HCT116 (cell line): ENCODE results near the gene B4GALNT3. TPM values are rescaled to one million over a fixed set of nuclear protein-coding genes. Genes with fewer than 3 reads are reported as not detected.

ENCODE experiments used
- ATAC-seq: fragments of 200-7000 bp; cut with Tn5 transposase; 2 replicates; pipeline ENCODE4 v1.9.1; 2020; ENCODE audit warnings: mild to moderate bottlenecking, moderate library complexity
- BruUV-seq: library from RNA; stranded (reverse); fragments of 400-500 nt; replicated peaks from 2 replicates; lab custom pipeline; 2021; lab: Mats Ljungman, UMichigan
- CTCF ChIA-PET: fragments of 300-600 bp; sonication (Branson Sonifier 250); formaldehyde crosslinking; loops from one replicate; lab custom pipeline; 2021; ENCODE audit warnings: antibody characterized with exemption; lab: Charles Lee
- POLR2A ChIA-PET: fragments of 300-600, 350-600 bp; sonication (Branson Sonifier 250); formaldehyde crosslinking; loops from one replicate; lab custom pipeline; 2021; ENCODE audit warnings: antibody characterized with exemption; lab: Charles Lee
- RAD21 ChIA-PET, 2 experiments: fragments of 300-600 bp; sonication (Branson Sonifier 250); formaldehyde crosslinking; loops; one replicate each; lab custom pipeline; 2023; ENCODE audit warnings: low total read pairs in 2 of 2; ENCODE audit not compliant: uncharacterized antibody in 2 of 2, unreplicated experiment in 2 of 2, low non-redundant PET in 1 of 2; lab: Charles Lee
- DNase-seq: peaks from one replicate; pipeline ENCODE4 v3.0.0-alpha.2; 2010; ENCODE audit warnings: low read depth, low spot score
- H2AFZ ChIP-seq: fragments of 200-600 bp; shearing (Covaris generic), sonication (generic); 2 replicates; pipeline ENCODE4 v1.6.1; 2017; ENCODE audit warnings: low read depth, mixed run types, mixed read lengths, antibody characterized with exemption, low read length; ENCODE audit not compliant: poor library complexity, severe bottlenecking
- H3K27ac ChIP-seq: 2 replicates; pipeline ENCODE4 v1.5.1; 2012; ENCODE audit warnings: low read depth, low read length
- H3K27me3 ChIP-seq: fragments of 200-600 bp; sonication (generic); 2 replicates; pipeline ENCODE4 v1.6.1; 2016; ENCODE audit warnings: mixed run types, low read length, mixed read lengths; ENCODE audit not compliant: insufficient read depth
- H3K36me3 ChIP-seq, 2 experiments: fragments of 200-500 bp in 1 of 2; fragments of 200-600 bp in 1 of 2; sonication (Bioruptor generic) in 1 of 2; sonication (generic) in 1 of 2; 2 replicates each; pipeline versions ENCODE4 v1.5.1 to v1.6.1; 2014 to 2016; ENCODE audit warnings: low read length in 2 of 2, inconsistent platforms in 1 of 2, mixed read lengths in 1 of 2, mixed run types in 1 of 2; ENCODE audit not compliant: insufficient read depth in 2 of 2, control insufficient read depth in 1 of 2
- H3K4me1 ChIP-seq, 2 experiments: fragments of 200-600 bp in 1 of 2; sonication (generic) in 1 of 2; 2 replicates each; pipeline versions ENCODE4 v1.5.1 to v1.6.1; 2012 to 2017; ENCODE audit warnings: low read length in 2 of 2, inconsistent platforms in 1 of 2, mild to moderate bottlenecking in 1 of 2, mixed read lengths in 1 of 2, mixed run types in 1 of 2, moderate library complexity in 1 of 2; ENCODE audit not compliant: insufficient read depth in 2 of 2, control insufficient read depth in 1 of 2
- H3K4me2 ChIP-seq: fragments of 200-600 bp; sonication (generic); 2 replicates; pipeline ENCODE4 v1.6.1; 2017; ENCODE audit warnings: mixed run types, low read length, mixed read lengths
- H3K4me3 ChIP-seq, 2 experiments: fragments of 200-600 bp in 1 of 2; sonication (generic) in 1 of 2; replicated peaks in 1 of 2; 2 replicates each; pipeline ENCODE4 v1.5.1; 2011 to 2016; ENCODE audit warnings: low read length in 2 of 2, control low read depth in 1 of 2, low read depth in 1 of 2, mild to moderate bottlenecking in 1 of 2, mixed read lengths in 1 of 2, mixed run types in 1 of 2
- H3K79me2 ChIP-seq: fragments of 200-600 bp; sonication (generic); 2 replicates; pipeline ENCODE4 v1.6.1; 2017; ENCODE audit warnings: mild to moderate bottlenecking, mixed run types, low read length, moderate library complexity, mixed read lengths; ENCODE audit not compliant: insufficient read depth
- H3K9ac ChIP-seq: fragments of 200-600 bp; sonication (generic); 2 replicates; pipeline ENCODE4 v1.6.1; 2016; ENCODE audit warnings: low read length, mixed read lengths
- H3K9me2 ChIP-seq: fragments of 200-600 bp; sonication (generic), shearing (Covaris generic); 2 replicates; pipeline ENCODE4 v1.6.1; 2017; ENCODE audit warnings: mixed run types, mild to moderate bottlenecking, moderate library complexity; ENCODE audit not compliant: insufficient read depth
- H3K9me3 ChIP-seq, 2 experiments: fragments of 200-500 bp in 1 of 2; fragments of 200-600 bp in 1 of 2; sonication (Bioruptor generic) in 1 of 2; sonication (generic) in 1 of 2; 2 replicates each; pipeline ENCODE4 v1.6.1; 2014 to 2017; ENCODE audit warnings: low read length in 2 of 2, mixed read lengths in 2 of 2, inconsistent platforms in 1 of 2, low read depth in 1 of 2, mild to moderate bottlenecking in 1 of 2, mixed run types in 1 of 2, moderate library complexity in 1 of 2; ENCODE audit not compliant: control insufficient read depth in 1 of 2, insufficient read depth in 1 of 2
- H4K20me1 ChIP-seq: fragments of 200-600 bp; sonication (generic), shearing (Covaris generic); 2 replicates; pipeline ENCODE4 v1.6.1; 2017; ENCODE audit warnings: mixed run types, mild to moderate bottlenecking, moderate library complexity; ENCODE audit not compliant: insufficient read depth
- CTCF ChIP-seq, 3 experiments: fragments of 200-600 bp in 1 of 3; sonication (generic) in 1 of 3; IDR thresholded peaks in 2 of 3; conservative IDR thresholded peaks in 1 of 3; 2 replicates each; pipeline ENCODE4 v1.5.1; 2012 to 2017; ENCODE audit warnings: low read depth in 2 of 3, low read length in 2 of 3, antibody characterized with exemption in 1 of 3, borderline replicate concordance in 1 of 3, control low read depth in 1 of 3, mild to moderate bottlenecking in 1 of 3, mixed read lengths in 1 of 3, mixed run types in 1 of 3, moderate library complexity in 1 of 3; ENCODE audit not compliant: insufficient read depth in 1 of 3
- ELF1 ChIP-seq: IDR thresholded peaks from 2 replicates; pipeline ENCODE4 v1.6.1; 2012; ENCODE audit warnings: low read depth, borderline replicate concordance
- POLR2AphosphoS5 ChIP-seq: IDR thresholded peaks from 2 replicates; pipeline ENCODE4 v1.6.1; 2011; ENCODE audit warnings: mild to moderate bottlenecking, low read depth, low read length, moderate library complexity
- ZBTB33 ChIP-seq: IDR thresholded peaks from 2 replicates; pipeline ENCODE4 v1.6.1; 2011; ENCODE audit warnings: mild to moderate bottlenecking, low read length, moderate library complexity; ENCODE audit not compliant: insufficient replicate concordance; ENCODE audit errors: extremely low read depth
- intact Hi-C: fragments of 100-400 bp; cut with micrococcal nuclease; formaldehyde crosslinking; loops from 2 replicates; pipeline ENCODE4 v1.10.0; 2022
- total RNA-seq: library from RNA; stranded (reverse); gene quantifications from one replicate; pipeline ENCODE4 v1.2.1, GENCODE V29; 2021; ENCODE audit not compliant: unreplicated experiment
- TF ChIP-seq, protein P1 (sequence below): IDR thresholded peaks from 2 replicates; pipeline ENCODE4 v1.6.1; 2012
- TF ChIP-seq, protein P2 (sequence below): IDR thresholded peaks from 2 replicates; pipeline ENCODE4 v1.6.1; 2012

The B4GALNT3 gene
- total RNA-seq, 1 experiment from 2014 or later, result 18.2 TPM

DNA sequence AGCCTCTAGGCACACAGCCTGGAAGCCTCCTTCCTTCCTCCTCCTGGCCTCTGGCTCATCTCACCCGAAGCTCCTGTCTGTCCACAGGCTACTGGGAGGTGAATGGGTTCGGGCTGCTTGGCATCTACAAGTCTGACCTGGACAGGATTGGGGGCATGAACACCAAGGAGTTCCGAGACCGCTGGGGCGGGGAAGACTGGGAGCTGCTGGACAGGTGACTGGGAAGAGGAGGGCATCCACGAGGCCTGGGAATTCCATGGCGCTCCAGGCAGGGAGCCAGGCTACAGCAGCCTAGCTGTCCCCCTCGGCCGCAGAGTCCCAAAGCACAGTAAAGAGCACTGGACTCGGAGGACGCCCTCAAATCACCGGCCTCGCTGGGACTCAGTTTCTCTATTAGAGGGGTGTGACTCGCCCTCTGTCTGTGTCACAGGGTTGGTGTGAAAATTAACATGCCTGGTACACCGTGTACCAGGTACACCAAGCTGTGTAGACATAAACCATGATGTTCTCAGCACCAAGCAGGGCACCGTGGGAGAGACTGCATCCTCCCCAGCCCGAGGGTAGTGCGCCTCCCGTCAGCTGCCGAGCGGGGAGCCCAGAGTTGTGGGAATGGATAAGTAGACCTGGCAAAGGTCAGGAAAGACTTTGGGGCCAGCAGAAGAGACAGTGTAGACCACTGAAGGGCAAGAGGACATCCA lies 99.6 kb downstream of the B4GALNT3 start:
- ChIA-PET RAD21 (no interaction called here), CTCF (no interaction called here), POLR2A (no interaction called here)
- H4K20me1 ChIP-seq, result no peaks in the 10 kb centered on the region
- DNase-seq, result no peak
- ATAC-seq, result no peak
- H3K79me2 ChIP-seq, result no peaks in the 10 kb centered on the region
- TF ChIP-seq ZBTB33 (no peak), POLR2AphosphoS5 (no peak), CTCF (IDR thresholded peaks at IDR 0.05 in 2 of 3, conservative IDR thresholded peaks at IDR 0.05 in 1 of 3; ENCODE audit: borderline replicate concordance in 1 of 3, insufficient read depth in 1 of 3, low read depth in 2 of 3, low read length in 2 of 3) (no peak), ELF1 (no peak)
- TF ChIP-seq, protein P1, sequence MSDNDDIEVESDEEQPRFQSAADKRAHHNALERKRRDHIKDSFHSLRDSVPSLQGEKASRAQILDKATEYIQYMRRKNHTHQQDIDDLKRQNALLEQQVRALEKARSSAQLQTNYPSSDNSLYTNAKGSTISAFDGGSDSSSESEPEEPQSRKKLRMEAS, result no peak
- TF ChIP-seq, protein P2, sequence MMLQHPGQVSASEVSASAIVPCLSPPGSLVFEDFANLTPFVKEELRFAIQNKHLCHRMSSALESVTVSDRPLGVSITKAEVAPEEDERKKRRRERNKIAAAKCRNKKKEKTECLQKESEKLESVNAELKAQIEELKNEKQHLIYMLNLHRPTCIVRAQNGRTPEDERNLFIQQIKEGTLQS, result no peak
- H3K36me3 ChIP-seq, result no peaks in the 10 kb centered on the region
- H3K27ac ChIP-seq, result no peak overlapping the region
- H3K4me3 ChIP-seq, result no peak overlapping the region
- no peaks in the 10 kb centered on the region for H3K9me3 ChIP-seq
- H3K9me2 ChIP-seq, result no peaks in the 10 kb centered on the region
- H3K4me1 ChIP-seq, result no peaks in the 10 kb centered on the region
- H3K27me3 ChIP-seq, result no peaks in the 10 kb centered on the region
- no peak overlapping the region for H3K9ac ChIP-seq
- H3K4me2 ChIP-seq, result no peak overlapping the region
- intact Hi-C loops, result no loop called here
- BruUV-seq, result no TSS peak
- H2AFZ ChIP-seq, result no peak overlapping the region
